IgD-negative memory B cell (primary cell): ENCODE results near the gene LRP5. TPM values are rescaled to one million over a fixed set of nuclear protein-coding genes. Genes with fewer than 3 reads are reported as not detected.
"Not testable (repeated sequence)": the region's sequence is repeated elsewhere in the genome, so short reads cannot be mapped to it uniquely, and the experiment has no call there.

Experiments used
- H3K27ac Mint-ChIP-seq, 3 donors: one replicate each; pipeline ENCODE4 v1.8.0; 2020 to 2022; ENCODE audit warnings: mild to moderate bottlenecking in 3 of 3, mixed read lengths in 3 of 3, moderate library complexity in 1 of 3
- H3K27me3 Mint-ChIP-seq: one replicate; pipeline ENCODE4 v1.8.0; 2021; ENCODE audit warnings: mixed read lengths
- H3K36me3 Mint-ChIP-seq: one replicate; pipeline ENCODE4 v1.8.0; 2020; ENCODE audit warnings: mild to moderate bottlenecking, mixed read lengths
- H3K4me1 Mint-ChIP-seq, 3 donors: one replicate each; pipeline ENCODE4 v1.8.0; 2020 to 2022; ENCODE audit warnings: mixed read lengths in 3 of 3, mild to moderate bottlenecking in 1 of 3
- H3K4me3 Mint-ChIP-seq, 4 donors: one replicate each; pipeline ENCODE4 v1.8.0; 2020 to 2022; ENCODE audit warnings: mild to moderate bottlenecking in 4 of 4, mixed read lengths in 4 of 4, moderate library complexity in 3 of 4
- H3K9me3 Mint-ChIP-seq, 3 donors: one replicate each; pipeline ENCODE4 v1.8.0; 2020 to 2021; ENCODE audit warnings: mixed read lengths in 3 of 3, mild to moderate bottlenecking in 1 of 3
- polyA plus RNA-seq: library from polyadenylated mRNA; unstranded; fragments of 300-500 nt; fragmentation: Illumina TruSeq; gene quantifications from one replicate; pipeline ENCODE4 v1.2.3, GENCODE V29; 2021

The LRP5 gene
- polyA plus RNA-seq, 1 donor from 2014 or later, result 1.0 TPM

- Mint-ChIP-seq H3K36me3 (no peaks in the 10 kb centered on the region), H3K4me1 (peaks cover 28 to 39% (median 37%) of the 10 kb centered on the region in 3 donors), H3K27me3 (no peaks in the 10 kb centered on the region), H3K4me3 (peak overlapping the region; percentile 92 to 98 (median 95)), H3K9me3 (peaks cover 2 to 4% (median 2%) of the 10 kb centered on the region in 3 donors), H3K27ac (peak overlapping the region; percentile 98 to 99 (median 99))
Observed at GRCh38 chr11:68273026-68273738, 39.2 kb upstream of the LRP5 start.

DNA sequence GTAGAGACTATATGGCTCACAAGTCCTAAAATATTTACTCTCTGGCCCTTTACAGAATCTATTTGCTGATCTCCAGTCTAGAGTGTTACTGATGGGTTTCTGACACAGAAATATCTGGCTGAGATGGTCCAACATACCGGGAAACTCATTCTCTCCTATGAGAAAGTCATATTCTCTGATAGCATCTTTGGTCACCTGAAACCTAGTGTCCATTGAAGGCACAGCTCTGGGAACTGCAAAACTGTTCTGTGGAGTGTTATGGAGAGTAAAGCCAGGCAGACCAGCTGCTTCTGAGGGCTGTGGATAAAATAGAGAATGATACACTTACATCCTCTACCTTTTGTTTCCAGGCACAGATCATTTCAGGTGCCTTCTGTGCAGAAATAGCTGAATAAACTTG is 38.1 kb upstream of the LRP5 start:
- Mint-ChIP-seq H3K36me3 (no peaks in the 10 kb centered on the region), H3K27me3 (no peaks in the 10 kb centered on the region), H3K4me3 (peak overlapping the region in 1 of 4 donors; percentile 93), H3K9me3 (peaks cover 2 to 4% (median 2%) of the 10 kb centered on the region in 3 donors), H3K4me1 (peaks cover 25 to 31% (median 29%) of the 10 kb centered on the region in 3 donors), H3K27ac (peak overlapping the region; percentile 98 to 99 (median 99))

DNA sequence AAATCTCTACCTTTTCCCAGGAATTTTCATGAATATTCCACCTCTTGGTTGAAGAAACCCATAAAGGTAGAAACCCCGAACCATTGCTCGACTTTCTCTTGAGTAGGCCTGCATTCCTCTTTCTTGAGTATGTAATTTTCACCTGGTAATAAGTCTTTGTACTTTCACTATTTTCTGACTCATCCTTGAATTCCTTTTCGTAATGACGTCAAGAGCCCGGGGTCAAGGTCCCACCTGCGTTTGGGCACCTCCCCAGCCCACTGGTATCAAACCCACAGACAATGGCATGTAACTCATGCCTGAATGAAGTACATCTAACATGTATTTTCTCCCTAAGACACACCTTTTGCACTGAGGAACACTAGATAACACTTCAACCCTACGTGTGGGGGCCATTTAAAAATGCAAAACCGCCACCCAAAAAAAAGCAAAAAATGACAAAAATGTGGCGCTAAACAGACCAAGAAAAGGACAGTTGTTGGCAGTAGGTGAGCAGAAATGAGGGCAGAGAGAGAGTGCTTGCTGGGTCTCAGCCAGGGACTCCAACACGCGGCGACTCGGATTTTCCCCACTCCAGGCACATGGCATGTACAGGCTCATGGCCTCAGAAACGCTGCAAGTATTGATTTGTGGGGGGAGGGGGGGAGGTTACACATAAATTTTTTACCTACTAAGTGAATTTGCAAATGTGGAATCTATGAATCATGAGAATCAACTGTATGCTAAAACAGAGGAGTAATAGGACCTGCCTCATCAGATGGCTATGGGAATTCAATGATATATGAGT is 36.5 kb upstream of the LRP5 start:
- H3K9me3 Mint-ChIP-seq, result peaks cover 2 to 4% (median 2%) of the 10 kb centered on the region in 3 donors
- no peaks in the 10 kb centered on the region for H3K27me3 Mint-ChIP-seq
- H3K27ac Mint-ChIP-seq, result peak overlapping the region in 1 of 3 donors; percentile 99
- peaks cover 14 to 28% (median 15%) of the 10 kb centered on the region in 3 donors for H3K4me1 Mint-ChIP-seq
- peak overlapping the region in 1 of 4 donors; percentile 14 for H3K4me3 Mint-ChIP-seq
- no peaks in the 10 kb centered on the region for H3K36me3 Mint-ChIP-seq

- Mint-ChIP-seq H3K27ac (peak overlapping the region in 1 of 3 donors; percentile 99), H3K4me1 (peaks cover 16 to 28% (median 16%) of the 10 kb centered on the region in 3 donors)
Observed at GRCh38 chr11:68276861-68277260, 35.5 kb upstream of the LRP5 start.

GRCh38 chr11:68279676-68280075 is 32.7 kb upstream of the LRP5 start:
- H3K4me1 Mint-ChIP-seq, result peaks cover 16 to 30% (median 17%) of the 10 kb centered on the region in 3 donors

More at GRCh38 chr11:68276861-68277260, 35.5 kb upstream of the LRP5 start:
- Mint-ChIP-seq H3K27me3 (no peaks in the 10 kb centered on the region), H3K4me3 (peak overlapping the region in 1 of 4 donors; percentile 14), H3K36me3 (no peaks in the 10 kb centered on the region), H3K9me3 (peaks cover 2 to 4% (median 2%) of the 10 kb centered on the region in 3 donors)

DNA sequence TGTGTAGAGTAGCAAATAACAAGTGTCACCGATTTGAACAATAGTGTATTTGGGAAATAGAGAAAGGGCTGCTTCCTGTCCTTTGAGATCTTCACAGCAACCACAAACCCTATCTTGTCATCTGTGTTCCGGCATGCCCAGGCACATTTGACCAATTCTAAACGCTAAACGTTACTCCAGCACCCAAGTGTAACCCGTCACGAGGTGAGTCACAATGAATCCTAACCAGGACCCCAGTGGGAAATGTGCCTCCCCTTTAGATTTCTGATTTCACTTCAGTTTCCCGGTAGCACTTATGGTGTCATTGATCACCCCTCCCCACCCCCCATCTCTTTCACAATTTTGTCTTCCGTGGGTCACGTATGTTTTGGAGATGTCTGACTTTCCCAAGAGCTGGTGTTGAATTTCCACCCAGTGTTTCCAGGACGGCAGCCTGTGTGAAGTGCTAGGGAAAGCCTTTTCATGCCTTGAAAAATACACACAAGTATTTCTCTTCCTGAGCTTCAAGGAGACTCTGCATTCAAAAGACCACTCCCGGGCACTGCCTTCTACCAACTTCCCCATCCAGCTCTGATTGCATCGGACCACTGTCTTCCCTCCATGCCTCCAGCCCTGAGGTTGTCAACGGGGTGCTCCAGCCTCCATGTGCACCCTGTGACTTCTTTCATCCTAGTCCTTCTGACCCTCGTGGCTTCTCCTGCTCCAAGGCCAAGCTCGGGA is 30.1 kb upstream of the LRP5 start:
- H3K36me3 Mint-ChIP-seq, result no peaks in the 10 kb centered on the region
- H3K4me1 Mint-ChIP-seq, result peaks cover 16 to 33% (median 17%) of the 10 kb centered on the region in 3 donors
- peaks cover 0 to 10% (median 2%) of the 10 kb centered on the region in 3 donors for H3K9me3 Mint-ChIP-seq
- peak overlapping the region; percentile 8 to 79 (median 62) for H3K4me3 Mint-ChIP-seq
- peak overlapping the region; percentile 22 to 63 (median 54) for H3K27ac Mint-ChIP-seq
- H3K27me3 Mint-ChIP-seq, result no peaks in the 10 kb centered on the region

More at GRCh38 chr11:68279676-68280075, 32.7 kb upstream of the LRP5 start:
- no peaks in the 10 kb centered on the region for H3K36me3 Mint-ChIP-seq
- H3K4me3 Mint-ChIP-seq, result no peak overlapping the region
- H3K27ac Mint-ChIP-seq, result no peak overlapping the region
- H3K27me3 Mint-ChIP-seq, result no peaks in the 10 kb centered on the region
- peaks cover 2 to 6% (median 4%) of the 10 kb centered on the region in 3 donors for H3K9me3 Mint-ChIP-seq

DNA sequence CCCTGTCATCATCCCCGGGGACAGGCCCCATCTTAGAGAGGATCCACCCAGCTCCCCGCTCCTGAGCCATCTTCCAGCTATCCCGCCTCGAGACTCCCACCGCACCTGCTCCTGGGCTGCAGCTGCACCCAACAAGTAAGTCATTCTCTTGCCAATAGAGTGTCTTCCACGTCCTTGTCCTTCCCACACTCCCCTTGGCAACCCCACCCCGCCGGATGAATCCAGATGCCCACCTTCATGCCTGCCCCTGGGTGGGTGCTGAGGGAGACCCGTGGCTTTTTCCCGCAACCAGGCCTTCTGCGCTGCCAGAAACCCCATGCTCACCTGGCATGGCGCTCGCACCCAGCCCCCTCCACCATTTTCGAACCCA is 29.5 kb upstream of the LRP5 start:
- H3K9me3 Mint-ChIP-seq, result peaks cover 0 to 10% (median 2%) of the 10 kb centered on the region in 3 donors
- no peaks in the 10 kb centered on the region for H3K36me3 Mint-ChIP-seq
- peaks cover 16 to 33% (median 17%) of the 10 kb centered on the region in 3 donors for H3K4me1 Mint-ChIP-seq
- peak overlapping the region; percentile 22 to 63 (median 53) for H3K27ac Mint-ChIP-seq
- H3K27me3 Mint-ChIP-seq, result no peaks in the 10 kb centered on the region
- peak overlapping the region in 3 of 4 donors; percentile 8 to 79 (median 75) for H3K4me3 Mint-ChIP-seq

DNA sequence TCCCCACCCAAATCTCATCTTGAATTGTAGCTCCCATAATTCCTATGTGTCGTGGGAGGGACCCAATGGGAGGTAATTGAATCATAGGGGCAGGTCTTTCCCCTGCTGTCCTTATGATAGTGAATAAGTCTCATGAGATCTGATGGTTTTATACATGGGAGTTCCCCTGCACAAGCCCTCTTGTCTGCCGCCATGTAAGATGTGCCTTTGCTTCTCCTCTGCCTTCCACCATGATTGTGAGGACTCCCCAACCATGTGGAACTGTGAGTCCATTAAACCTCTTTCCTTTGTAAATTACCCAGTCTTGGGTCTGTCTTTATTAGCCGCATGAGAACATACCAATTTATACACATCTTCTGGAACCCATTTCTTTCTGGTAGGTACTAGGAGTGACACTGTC is 27.8 kb upstream of the LRP5 start:
- H3K27ac Mint-ChIP-seq, H3K27me3 Mint-ChIP-seq, H3K4me3 Mint-ChIP-seq, H3K36me3 Mint-ChIP-seq: not testable (repeated sequence)
- peaks cover under 1 to 10% (median 2%) of the 10 kb centered on the region in 3 donors for H3K9me3 Mint-ChIP-seq
- H3K4me1 Mint-ChIP-seq, result peaks cover 16 to 32% (median 17%) of the 10 kb centered on the region in 3 donors

- Mint-ChIP-seq H3K9me3 (peaks cover 2 to 10% (median 3%) of the 10 kb centered on the region in 3 donors), H3K27ac (no peak overlapping the region), H3K4me1 (peaks cover 8 to 19% (median 10%) of the 10 kb centered on the region in 3 donors), H3K4me3 (no peak overlapping the region), H3K36me3 (peaks cover 2% of the 10 kb centered on the region), H3K27me3 (no peaks in the 10 kb centered on the region)
Observed at GRCh38 chr11:68287419-68287818, 25.0 kb upstream of the LRP5 start.

DNA sequence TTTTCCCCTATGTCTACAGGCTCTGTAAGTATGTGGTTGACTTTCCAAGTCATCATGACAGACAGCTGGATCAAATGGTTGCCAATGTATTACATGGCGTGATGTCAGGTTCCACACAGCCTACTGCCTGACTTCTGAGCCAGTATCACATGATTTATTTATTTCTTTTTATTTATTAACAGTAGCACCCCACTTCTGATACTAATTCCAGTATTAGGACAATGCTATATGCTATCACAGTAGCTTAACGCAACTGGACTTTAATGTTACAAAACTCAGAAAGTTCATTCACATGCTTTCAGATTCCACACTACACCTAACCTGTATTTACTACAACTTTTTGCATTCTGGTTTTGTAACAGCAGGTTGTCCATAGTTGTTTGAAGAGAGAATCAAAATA is 22.9 kb upstream of the LRP5 start:
- H3K36me3 Mint-ChIP-seq, result peaks cover 2% of the 10 kb centered on the region
- H3K4me1 Mint-ChIP-seq, result peaks cover 13 to 23% (median 19%) of the 10 kb centered on the region in 3 donors
- no peak overlapping the region for H3K27ac Mint-ChIP-seq
- H3K9me3 Mint-ChIP-seq, result peaks cover 0 to 6% (median 3%) of the 10 kb centered on the region in 3 donors
- H3K27me3 Mint-ChIP-seq, result no peaks in the 10 kb centered on the region
- no peak overlapping the region for H3K4me3 Mint-ChIP-seq

DNA sequence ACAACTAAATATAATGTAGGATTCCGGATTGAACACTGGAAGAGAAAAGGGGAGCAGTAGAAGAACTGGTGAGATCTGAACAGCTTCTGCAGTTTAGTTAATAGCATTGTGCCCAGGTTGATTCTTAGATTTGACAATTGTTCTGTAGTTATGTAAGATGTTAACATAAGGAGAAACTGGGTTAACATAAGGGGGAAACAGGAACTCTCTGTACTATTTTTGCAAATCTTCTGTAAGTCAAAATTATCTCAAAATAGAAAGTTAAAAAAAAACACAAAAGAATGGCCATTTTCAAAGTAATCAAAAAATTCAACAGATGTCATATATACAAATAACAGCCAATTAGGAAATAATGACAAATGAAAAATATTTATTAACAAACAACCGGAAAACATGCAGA is 18.7 kb upstream of the LRP5 start:
- Mint-ChIP-seq H3K27me3 (no peaks in the 10 kb centered on the region), H3K4me1 (peaks cover 16 to 30% (median 19%) of the 10 kb centered on the region in 3 donors), H3K27ac (peak overlapping the region in 2 of 3 donors; percentile 11 to 73), H3K4me3 (peak overlapping the region; percentile 48 to 92 (median 72)), H3K36me3 (peaks cover 2% of the 10 kb centered on the region), H3K9me3 (peaks cover 0 to 3% (median 0%) of the 10 kb centered on the region in 3 donors)

DNA sequence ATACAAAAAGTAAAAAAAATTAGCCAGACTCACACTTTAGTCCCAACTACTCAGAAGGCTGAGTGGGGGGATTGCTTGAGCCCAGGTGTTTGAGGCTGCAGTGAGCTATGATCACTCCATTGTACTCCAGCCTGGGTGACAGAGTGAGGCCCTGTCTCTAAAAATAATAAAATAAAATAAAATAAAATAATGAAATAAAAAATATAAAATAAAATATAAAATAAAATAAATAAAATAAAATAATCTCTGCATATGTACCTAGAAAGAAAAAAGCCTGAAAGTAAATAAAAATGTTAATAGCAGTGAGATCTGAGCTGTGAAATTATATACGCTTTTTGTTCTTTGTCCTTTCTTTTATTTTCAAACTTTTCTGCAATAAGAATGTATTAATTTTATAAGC is 17.1 kb upstream of the LRP5 start:
- Mint-ChIP-seq H3K36me3 (no peaks in the 10 kb centered on the region), H3K4me1 (peaks cover 16 to 30% (median 19%) of the 10 kb centered on the region in 3 donors), H3K9me3 (no peaks in the 10 kb centered on the region), H3K27ac (no peak overlapping the region), H3K4me3 (no peak overlapping the region), H3K27me3 (no peaks in the 10 kb centered on the region)

- Mint-ChIP-seq H3K36me3 (no peaks in the 10 kb centered on the region), H3K4me1 (peaks cover 16 to 28% (median 19%) of the 10 kb centered on the region in 3 donors), H3K9me3 (no peaks in the 10 kb centered on the region), H3K4me3 (peak overlapping the region in 1 of 4 donors; percentile 5), H3K27ac (no peak overlapping the region), H3K27me3 (no peaks in the 10 kb centered on the region)
Observed at GRCh38 chr11:68295940-68296339, 16.5 kb upstream of the LRP5 start.

DNA sequence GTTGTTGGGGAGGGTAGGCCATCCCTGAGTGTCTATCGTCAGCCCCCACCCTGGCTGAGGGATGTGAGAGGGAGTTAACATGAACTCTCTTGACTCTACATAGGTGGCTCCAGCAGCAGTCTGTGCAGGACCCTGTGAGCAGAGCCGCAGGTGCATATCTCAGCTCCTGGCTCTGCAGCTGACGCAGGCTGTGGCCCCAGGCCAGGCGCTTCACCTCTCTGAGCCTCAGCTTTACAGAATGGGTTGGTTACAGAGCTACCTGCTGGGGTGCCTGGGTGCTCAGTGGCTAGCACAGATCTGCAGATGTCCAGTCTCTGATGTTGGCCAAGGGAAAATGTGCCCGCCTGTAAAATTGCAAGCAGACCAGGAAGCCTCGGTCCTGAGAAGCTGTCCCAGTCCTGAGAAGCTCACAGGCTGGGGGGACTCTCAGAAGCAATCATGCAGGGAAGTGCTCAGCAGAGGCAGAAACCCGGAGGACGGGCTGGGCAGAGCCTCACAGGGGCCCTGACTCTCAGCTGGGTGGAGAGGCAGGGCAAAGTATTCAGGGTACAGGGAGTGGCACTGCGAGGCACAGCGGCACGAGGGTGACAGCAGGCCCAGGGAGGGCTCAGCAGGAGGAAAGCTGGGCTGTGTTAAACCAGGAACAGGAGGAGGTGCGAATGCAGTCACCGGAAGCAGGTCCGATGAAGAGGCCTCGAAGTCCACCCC is 15.9 kb upstream of the LRP5 start:
- no peaks in the 10 kb centered on the region for H3K27me3 Mint-ChIP-seq
- H3K27ac Mint-ChIP-seq, result peak overlapping the region in 1 of 3 donors; percentile 16
- H3K4me3 Mint-ChIP-seq, result peak overlapping the region in 2 of 4 donors; percentile 5 to 84
- H3K36me3 Mint-ChIP-seq, result no peaks in the 10 kb centered on the region
- H3K9me3 Mint-ChIP-seq, result no peaks in the 10 kb centered on the region
- H3K4me1 Mint-ChIP-seq, result peaks cover 16 to 28% (median 19%) of the 10 kb centered on the region in 3 donors
